Neural cell (in vitro differentiated cells): ENCODE data around the gene SLC6A1. TPM values are rescaled to one million over a fixed set of nuclear protein-coding genes. Genes with fewer than 3 reads are reported as not detected.

Experiments used
- H2AFZ ChIP-seq: fragments of 200-600, 300-800 bp; sonication (generic), shearing (Covaris generic); 2 replicates; pipeline ENCODE4 v1.6.0; 2014; ENCODE audit warnings: low read depth, mild to moderate bottlenecking, antibody characterized with exemption, low read length, moderate library complexity
- H3F3A ChIP-seq: fragments of 200-600 bp; shearing (Covaris generic); 2 replicates; pipeline ENCODE4 v1.6.1; 2016; ENCODE audit warnings: mild to moderate bottlenecking, moderate library complexity, mixed read lengths, antibody characterized with exemption, low read length; ENCODE audit not compliant: insufficient read depth, poor library complexity, severe bottlenecking
- H3K27ac ChIP-seq: fragments of 200-600, 300-800 bp; sonication (generic), shearing (Covaris generic); 2 replicates; pipeline ENCODE4 v1.5.1; 2014; ENCODE audit warnings: mild to moderate bottlenecking, low read length, moderate library complexity
- H3K27me3 ChIP-seq: fragments of 300-800, 200-600 bp; sonication (generic), shearing (Covaris generic); 2 replicates; pipeline ENCODE4 v1.6.0; 2014; ENCODE audit warnings: mild to moderate bottlenecking, low read depth, low read length, moderate library complexity; ENCODE audit not compliant: insufficient read depth
- H3K36me3 ChIP-seq: fragments of 300-800, 200-600 bp; sonication (generic), shearing (Covaris generic); 2 replicates; pipeline ENCODE4 v1.5.1; 2014; ENCODE audit warnings: mild to moderate bottlenecking, antibody characterized with exemption, low read length, moderate library complexity; ENCODE audit not compliant: insufficient read depth
- H3K4me2 ChIP-seq: fragments of 300-800, 200-600 bp; sonication (generic), shearing (Covaris generic); 2 replicates; pipeline ENCODE4 v1.6.0; 2014; ENCODE audit warnings: mild to moderate bottlenecking, low read length
- H3K4me3 ChIP-seq: fragments of 300-800, 200-600 bp; sonication (generic), shearing (Covaris generic); 2 replicates; pipeline ENCODE4 v1.5.1; 2014; ENCODE audit warnings: mild to moderate bottlenecking, low read length, moderate library complexity
- H3K79me2 ChIP-seq: fragments of 200-600 bp; shearing (Covaris generic); replicated peaks from 2 replicates; pipeline ENCODE4 v1.6.0; 2014; ENCODE audit warnings: mild to moderate bottlenecking, low read length, moderate library complexity; ENCODE audit not compliant: insufficient read depth
- H3K9ac ChIP-seq: fragments of 300-800, 200-600 bp; sonication (generic), shearing (Covaris generic); 2 replicates; pipeline ENCODE4 v1.6.1; 2016; ENCODE audit warnings: mild to moderate bottlenecking, low read length, mixed read lengths
- H3K9me2 ChIP-seq: fragments of 200-600 bp; shearing (Covaris generic); 2 replicates; pipeline ENCODE4 v1.6.1; 2016; ENCODE audit warnings: mild to moderate bottlenecking, low read length, mixed read lengths; ENCODE audit not compliant: insufficient read depth
- H3K9me3 ChIP-seq: fragments of 200-600, 300-800 bp; sonication (generic), shearing (Covaris generic); 2 replicates; pipeline ENCODE4 v1.6.1; 2016; ENCODE audit warnings: mild to moderate bottlenecking, mixed run types, low read length, moderate library complexity, mixed read lengths
- H4K20me1 ChIP-seq: fragments of 200-600 bp; shearing (Covaris generic); 2 replicates; pipeline ENCODE4 v1.6.1; 2016; ENCODE audit warnings: mild to moderate bottlenecking, mixed run types; ENCODE audit not compliant: insufficient read depth
- CTCF ChIP-seq: fragments of 450-650 bp; IDR thresholded peaks from 2 replicates; pipeline ENCODE4 v1.5.1; 2014; ENCODE audit warnings: antibody characterized with exemption, mild to moderate bottlenecking, moderate library complexity; ENCODE audit not compliant: poor library complexity, severe bottlenecking
- EP300 ChIP-seq: fragments of 450-650 bp; conservative IDR thresholded peaks from 2 replicates; pipeline ENCODE4 v1.6.1; 2014; ENCODE audit warnings: antibody characterized with exemption, mild to moderate bottlenecking, moderate library complexity; ENCODE audit not compliant: poor library complexity, severe bottlenecking
- EZH2 ChIP-seq: fragments of 200-600, 300-800 bp; shearing (Covaris generic), sonication (generic); IDR thresholded peaks from 2 replicates; pipeline ENCODE4 v1.6.1; 2014; ENCODE audit warnings: antibody characterized with exemption, low read length, borderline replicate concordance, mild to moderate bottlenecking; ENCODE audit not compliant: insufficient read depth, poor library complexity, severe bottlenecking
- MXI1 ChIP-seq: fragments of 450-650 bp; conservative IDR thresholded peaks from 2 replicates; pipeline ENCODE4 v1.6.1; 2014; ENCODE audit warnings: antibody characterized with exemption, mild to moderate bottlenecking; ENCODE audit not compliant: poor library complexity, severe bottlenecking
- POLR2AphosphoS5 ChIP-seq: IDR thresholded peaks from 2 replicates; pipeline ENCODE4 v1.6.1; 2012
- RAD21 ChIP-seq: fragments of 450-650 bp; conservative IDR thresholded peaks from 2 replicates; pipeline ENCODE4 v1.6.1; 2014; ENCODE audit warnings: antibody characterized with exemption, mild to moderate bottlenecking, moderate library complexity
- REST ChIP-seq: IDR thresholded peaks from 2 replicates; pipeline ENCODE4 v1.6.1; 2012; ENCODE audit warnings: borderline replicate concordance
- SMC3 ChIP-seq: fragments of 450-650 bp; conservative IDR thresholded peaks from 2 replicates; pipeline ENCODE4 v1.6.1; 2014; ENCODE audit warnings: antibody characterized with exemption, mild to moderate bottlenecking, moderate library complexity; ENCODE audit not compliant: poor library complexity
- TAF1 ChIP-seq: IDR thresholded peaks from 2 replicates; pipeline ENCODE4 v1.6.1; 2012; ENCODE audit warnings: low read depth
- polyA plus RNA-seq: library from polyadenylated mRNA; depleted of rRNA; stranded (reverse); fragments of >200 nt; gene quantifications from 2 replicates; pipeline ENCODE4 v1.2.3, GENCODE V29; 2014

The SLC6A1 gene
- polyA plus RNA-seq, 1 donor from 2014 or later, result 43.2 TPM

- no peaks in the 10 kb centered on the region for H3K79me2 ChIP-seq
- no peaks in the 10 kb centered on the region for H4K20me1 ChIP-seq
- TF ChIP-seq RAD21 (no peak), EP300 (no peak), CTCF (no peak), SMC3 (no peak), POLR2AphosphoS5 (no peak), EZH2 (no peak), TAF1 (no peak), REST (no peak), MXI1 (no peak)
- H3K36me3 ChIP-seq, result no peaks in the 10 kb centered on the region
- H3K27me3 ChIP-seq, result no peaks in the 10 kb centered on the region
- no peak overlapping the region for H2AFZ ChIP-seq
- no peak overlapping the region for H3K4me2 ChIP-seq
- H3K9me3 ChIP-seq, result no peaks in the 10 kb centered on the region
- no peak overlapping the region for H3K4me3 ChIP-seq
- H3K27ac ChIP-seq, result no peak overlapping the region
- no peaks in the 10 kb centered on the region for H3F3A ChIP-seq
- no peak overlapping the region for H3K9ac ChIP-seq
- no peaks in the 10 kb centered on the region for H3K9me2 ChIP-seq
Observed at GRCh38 chr3:11078826-11079515, 86.4 kb downstream of the SLC6A1 start.

GRCh38 chr3:11080492-11080891, 87.9 kb downstream of the SLC6A1 start:
- TF ChIP-seq RAD21 (no peak), EZH2 (no peak), EP300 (no peak), TAF1 (no peak), POLR2AphosphoS5 (no peak), CTCF (no peak), REST (no peak), SMC3 (no peak), MXI1 (no peak)
- H4K20me1 ChIP-seq, result no peaks in the 10 kb centered on the region
- H3K9ac ChIP-seq, result no peak overlapping the region
- H3K36me3 ChIP-seq, result no peaks in the 10 kb centered on the region
- no peak overlapping the region for H3K27ac ChIP-seq
- no peaks in the 10 kb centered on the region for H3K9me2 ChIP-seq
- H3F3A ChIP-seq, result no peaks in the 10 kb centered on the region
- no peaks in the 10 kb centered on the region for H3K27me3 ChIP-seq
- H3K9me3 ChIP-seq, result no peaks in the 10 kb centered on the region
- H3K4me2 ChIP-seq, result no peak overlapping the region
- H2AFZ ChIP-seq, result no peak overlapping the region
- no peak overlapping the region for H3K4me3 ChIP-seq
- H3K79me2 ChIP-seq, result no peaks in the 10 kb centered on the region
